KMS-11 (cell line): Measurements from ENCODE around the gene PIGQ.
A peak's percentile ranks its signal among the peaks of the same experiment; 100 is the strongest.

Source experiments
- H2AFZ ChIP-seq: fragments of 200-600 bp; sonication (generic); 2 replicates; pipeline ENCODE4 v1.6.1; 2016; ENCODE audit warnings: antibody characterized with exemption, mixed run types, low read depth
- H3K27ac ChIP-seq: fragments of 200-600 bp; sonication (generic); 2 replicates; pipeline ENCODE4 v1.6.1; 2016; ENCODE audit warnings: mild to moderate bottlenecking, mixed run types
- H3K27me3 ChIP-seq: fragments of 200-600 bp; sonication (generic); 2 replicates; pipeline ENCODE4 v1.6.1; 2017; ENCODE audit warnings: mild to moderate bottlenecking, low read depth, mixed run types, moderate library complexity; ENCODE audit not compliant: insufficient read depth
- H3K36me3 ChIP-seq: fragments of 200-600 bp; sonication (generic); 2 replicates; pipeline ENCODE4 v1.6.1; 2017; ENCODE audit warnings: mild to moderate bottlenecking, mixed run types; ENCODE audit not compliant: insufficient read depth
- H3K4me1 ChIP-seq: fragments of 200-600 bp; sonication (generic); 2 replicates; pipeline ENCODE4 v1.6.1; 2016; ENCODE audit warnings: mild to moderate bottlenecking, low read depth, mixed run types; ENCODE audit not compliant: poor library complexity, severe bottlenecking
- H3K4me2 ChIP-seq: fragments of 200-600 bp; sonication (generic); 2 replicates; pipeline ENCODE4 v1.7.0; 2016; ENCODE audit warnings: mild to moderate bottlenecking, mixed run types
- H3K4me3 ChIP-seq: fragments of 200-600 bp; sonication (generic); IDR thresholded peaks from 2 replicates; pipeline ENCODE4 v1.6.1; 2017; ENCODE audit warnings: low read depth, low read length, mixed read lengths; ENCODE audit not compliant: insufficient read depth
- H3K79me2 ChIP-seq: fragments of 200-600 bp; sonication (generic); 2 replicates; pipeline ENCODE4 v1.6.1; 2016; ENCODE audit warnings: low read depth, mixed run types; ENCODE audit not compliant: insufficient read depth
- H3K9ac ChIP-seq: fragments of 200-600 bp; sonication (generic); 2 replicates; pipeline ENCODE4 v1.6.1; 2016; ENCODE audit warnings: mild to moderate bottlenecking, mixed run types
- H4K20me1 ChIP-seq: fragments of 200-600 bp; sonication (generic); 2 replicates; pipeline ENCODE4 v1.6.1; 2016; ENCODE audit warnings: mild to moderate bottlenecking, mixed run types; ENCODE audit not compliant: insufficient read depth
- CTCF ChIP-seq: fragments of 200-600 bp; sonication (generic); conservative IDR thresholded peaks from 2 replicates; pipeline ENCODE4 v1.6.1; 2017; ENCODE audit warnings: low read depth, mild to moderate bottlenecking, antibody characterized with exemption, low read length, moderate library complexity, mixed read lengths

The PIGQ gene

GRCh38 chr16:523097-523741 is 46.5 kb upstream of the PIGQ start:
- Histone ChIP-seq H3K4me3 (no peak overlapping the region), H3K9ac (no peak overlapping the region), H3K79me2 (peaks cover 18% of the 10 kb centered on the region), H3K4me1 (peaks cover 10% of the 10 kb centered on the region), H3K36me3 (no peaks in the 10 kb centered on the region), H3K27ac (no peak overlapping the region), H2AFZ (no peak overlapping the region), H3K27me3 (no peaks in the 10 kb centered on the region), H4K20me1 (no peaks in the 10 kb centered on the region), H3K4me2 (no peak overlapping the region)
- TF ChIP-seq CTCF, result no peak

GRCh38 chr16:524274-525040 is 45.3 kb upstream of the PIGQ start:
- H3K27me3 ChIP-seq, result no peaks in the 10 kb centered on the region
- peaks cover 30% of the 10 kb centered on the region for H3K79me2 ChIP-seq
- H3K27ac ChIP-seq, result no peak overlapping the region
- no peak overlapping the region for H3K4me3 ChIP-seq
- peaks cover 16% of the 10 kb centered on the region for H3K4me1 ChIP-seq
- no peak for TF ChIP-seq CTCF
- no peak overlapping the region for H3K9ac ChIP-seq
- no peak overlapping the region for H2AFZ ChIP-seq
- no peak overlapping the region; the same call in 1 of the 2 replicates for H3K4me2 ChIP-seq
- no peaks in the 10 kb centered on the region for H3K36me3 ChIP-seq
- peaks cover 7% of the 10 kb centered on the region for H4K20me1 ChIP-seq

GRCh38 chr16:525123-525519 is 44.6 kb upstream of the PIGQ start:
- H2AFZ ChIP-seq, result no peak overlapping the region
- no peak overlapping the region for H3K9ac ChIP-seq
- no peak overlapping the region for H3K4me3 ChIP-seq
- peaks cover 11% of the 10 kb centered on the region for H4K20me1 ChIP-seq
- no peak overlapping the region for H3K27ac ChIP-seq
- no peaks in the 10 kb centered on the region for H3K27me3 ChIP-seq
- H3K36me3 ChIP-seq, result no peaks in the 10 kb centered on the region
- peaks cover 22% of the 10 kb centered on the region for H3K4me1 ChIP-seq
- TF ChIP-seq CTCF, result no peak
- H3K79me2 ChIP-seq, result peaks cover 37% of the 10 kb centered on the region
- no peak overlapping the region; the same call in 1 of the 2 replicates for H3K4me2 ChIP-seq

- H3K4me1 ChIP-seq, result peaks cover 24% of the 10 kb centered on the region
- H3K79me2 ChIP-seq, result peaks cover 42% of the 10 kb centered on the region
- peak overlapping the region; percentile 88; the same call in 1 of the 2 replicates for H3K27ac ChIP-seq
- no peaks in the 10 kb centered on the region for H3K27me3 ChIP-seq
- H4K20me1 ChIP-seq, result peaks cover 11% of the 10 kb centered on the region
- peak overlapping the region; percentile 100 for H3K4me2 ChIP-seq
- no peak overlapping the region for H2AFZ ChIP-seq
- H3K4me3 ChIP-seq, result no peak overlapping the region
- TF ChIP-seq CTCF, result no peak
- H3K36me3 ChIP-seq, result no peaks in the 10 kb centered on the region
- H3K9ac ChIP-seq, result peak overlapping the region; percentile 90; the same call in 1 of the 2 replicates
These were observed 44.1 kb upstream of the PIGQ start for GRCh38 chr16:525520-526180.
